ENCODE data around the gene MZT2B.
A peak's percentile ranks its signal among the peaks of the same experiment; 100 is the strongest.
"Not testable (repeated sequence)": the region's sequence is repeated elsewhere in the genome, so short reads cannot be mapped to it uniquely, and the experiment has no call there.

Gene MZT2B

DNA sequence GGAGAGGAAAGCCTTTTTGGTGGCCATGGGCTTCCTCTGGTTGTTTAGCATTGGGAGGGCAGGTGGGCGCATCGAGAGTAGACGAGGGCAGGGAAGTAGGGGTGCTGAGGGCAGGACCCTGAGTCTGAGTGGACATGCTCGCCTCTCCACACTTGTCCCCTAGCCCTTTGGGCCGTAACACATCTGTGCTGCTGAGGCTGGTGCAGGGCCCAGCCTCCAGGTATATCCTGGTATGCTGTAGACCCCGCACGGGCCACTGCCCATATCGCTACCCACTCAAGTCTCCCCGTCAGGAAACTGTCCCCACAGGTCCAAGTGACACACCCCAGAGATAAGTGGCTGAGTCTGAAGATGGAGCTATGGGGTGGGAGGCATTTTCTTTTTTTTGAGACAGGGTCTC, 23.4 kb upstream of the MZT2B start:
- H3K4me3 ChIP-seq (ENCODE audit: low read depth, low read length) = no peak overlapping the region
- TF ChIP-seq, protein P1, sequence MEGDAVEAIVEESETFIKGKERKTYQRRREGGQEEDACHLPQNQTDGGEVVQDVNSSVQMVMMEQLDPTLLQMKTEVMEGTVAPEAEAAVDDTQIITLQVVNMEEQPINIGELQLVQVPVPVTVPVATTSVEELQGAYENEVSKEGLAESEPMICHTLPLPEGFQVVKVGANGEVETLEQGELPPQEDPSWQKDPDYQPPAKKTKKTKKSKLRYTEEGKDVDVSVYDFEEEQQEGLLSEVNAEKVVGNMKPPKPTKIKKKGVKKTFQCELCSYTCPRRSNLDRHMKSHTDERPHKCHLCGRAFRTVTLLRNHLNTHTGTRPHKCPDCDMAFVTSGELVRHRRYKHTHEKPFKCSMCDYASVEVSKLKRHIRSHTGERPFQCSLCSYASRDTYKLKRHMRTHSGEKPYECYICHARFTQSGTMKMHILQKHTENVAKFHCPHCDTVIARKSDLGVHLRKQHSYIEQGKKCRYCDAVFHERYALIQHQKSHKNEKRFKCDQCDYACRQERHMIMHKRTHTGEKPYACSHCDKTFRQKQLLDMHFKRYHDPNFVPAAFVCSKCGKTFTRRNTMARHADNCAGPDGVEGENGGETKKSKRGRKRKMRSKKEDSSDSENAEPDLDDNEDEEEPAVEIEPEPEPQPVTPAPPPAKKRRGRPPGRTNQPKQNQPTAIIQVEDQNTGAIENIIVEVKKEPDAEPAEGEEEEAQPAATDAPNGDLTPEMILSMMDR (IDR thresholded peaks at IDR 0.05; ENCODE audit: low read depth, low read length) = no peak

DNA sequence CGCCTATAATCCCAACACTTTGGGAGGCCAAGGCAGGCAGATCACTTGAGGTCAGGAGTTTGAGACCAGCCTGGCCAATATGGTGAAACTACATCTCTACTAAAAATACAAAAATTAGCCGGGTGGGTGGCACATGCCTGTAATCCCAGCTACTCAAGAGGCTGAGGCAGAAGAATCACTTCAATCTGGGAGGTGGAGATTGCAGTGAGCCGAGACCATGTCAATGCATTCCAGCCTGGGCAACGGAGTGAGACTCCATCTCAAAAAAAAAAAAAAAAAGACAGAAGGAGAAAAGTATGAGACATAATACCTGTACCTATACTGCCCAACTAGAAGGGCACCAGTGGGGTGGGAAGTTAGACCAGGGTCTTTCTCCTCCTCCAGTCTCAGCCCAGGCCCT, 22.7 kb upstream of the MZT2B start:
- not testable (repeated sequence) for H3K4me3 ChIP-seq (ENCODE audit: low read depth, low read length)

DNA sequence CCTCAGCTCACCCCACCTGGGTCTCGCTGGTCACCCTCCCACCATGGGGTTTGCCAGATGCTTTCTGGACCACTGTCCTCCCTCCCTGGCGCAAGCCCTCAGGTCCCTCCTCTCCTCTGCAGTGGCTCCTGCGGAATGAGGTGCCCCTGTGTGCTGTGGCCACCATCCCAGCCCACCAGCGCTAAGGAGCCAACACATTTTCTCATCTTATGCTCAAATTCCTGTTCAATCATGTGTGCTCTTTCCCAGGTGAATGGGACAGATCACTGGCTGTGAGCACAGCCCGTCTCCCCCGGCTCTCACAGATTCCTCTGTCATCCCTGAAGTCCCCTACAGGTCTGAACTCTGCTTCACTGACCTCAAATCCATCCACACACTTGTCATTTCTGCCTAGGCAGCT, 21.9 kb upstream of the MZT2B start:
- H3K4me3 ChIP-seq (ENCODE audit: low read depth, low read length) = no peak overlapping the region
- TF ChIP-seq, protein P1 (IDR thresholded peaks at IDR 0.05; ENCODE audit: low read depth, low read length) = no peak

DNA sequence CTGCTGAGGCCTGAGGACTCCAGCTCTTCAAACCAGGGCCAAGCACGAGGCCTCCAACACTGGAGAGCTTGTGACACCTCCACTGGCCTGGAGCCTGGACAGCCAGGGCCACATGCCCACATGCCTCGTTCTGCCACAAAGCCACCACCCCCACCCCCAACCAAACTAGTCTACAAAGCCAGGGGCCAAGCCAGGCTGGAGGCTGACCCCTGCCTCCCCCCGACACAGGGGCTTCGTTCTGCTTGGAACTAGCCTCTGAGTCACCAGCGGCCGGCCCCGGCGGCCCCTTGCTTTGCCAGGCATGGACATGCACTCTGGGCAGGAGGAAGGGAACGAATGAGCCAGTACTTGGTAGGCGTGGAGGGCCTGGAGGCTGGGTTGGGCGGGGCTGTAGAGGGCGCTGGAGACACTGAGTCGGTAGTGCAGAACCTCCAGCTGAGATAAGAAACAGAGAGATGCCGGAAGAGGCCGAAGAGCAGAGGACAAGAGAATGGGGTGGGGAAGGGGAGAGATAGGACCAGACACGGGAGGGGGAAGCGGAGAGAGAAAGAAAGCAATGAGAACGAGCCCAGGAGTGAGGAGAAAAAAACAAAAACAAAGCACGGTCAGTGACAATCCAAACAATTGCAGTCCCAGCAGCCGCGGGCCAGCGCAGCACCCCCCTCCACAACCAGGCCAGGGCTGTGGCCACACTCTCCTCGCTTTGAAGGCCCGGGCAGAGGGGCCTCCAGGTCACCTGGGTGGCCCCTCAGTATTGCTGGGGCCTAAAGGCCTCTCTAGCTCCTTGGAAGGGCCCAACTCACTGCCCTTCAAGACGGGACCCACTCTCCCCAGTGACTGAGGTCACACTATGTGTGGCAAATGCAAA, 21.0 kb upstream of the MZT2B start:
- H3K4me3 ChIP-seq (ENCODE audit: low read depth, low read length) = not testable (repeated sequence)

DNA sequence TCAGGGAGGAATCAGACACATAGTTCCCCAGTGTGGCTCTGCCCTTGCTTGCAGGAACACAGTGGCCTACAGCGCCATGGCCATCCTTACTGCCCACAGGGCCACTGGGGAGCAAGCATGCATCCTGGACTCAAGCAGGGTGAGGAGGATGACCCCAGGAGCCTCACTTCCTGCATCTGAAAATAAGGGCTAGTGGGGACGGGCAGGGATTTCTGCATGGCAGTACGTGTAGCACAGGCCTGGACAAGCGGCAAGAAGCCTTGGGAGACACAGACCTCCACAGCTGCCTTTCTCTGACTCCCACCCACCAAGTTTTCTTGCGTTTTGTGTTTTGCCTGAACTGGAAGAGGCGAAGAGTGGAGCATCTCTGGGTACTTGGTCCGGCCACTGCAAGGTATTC, 19.6 kb upstream of the MZT2B start:
- not testable (repeated sequence) for H3K4me3 ChIP-seq (ENCODE audit: low read depth, low read length)

DNA sequence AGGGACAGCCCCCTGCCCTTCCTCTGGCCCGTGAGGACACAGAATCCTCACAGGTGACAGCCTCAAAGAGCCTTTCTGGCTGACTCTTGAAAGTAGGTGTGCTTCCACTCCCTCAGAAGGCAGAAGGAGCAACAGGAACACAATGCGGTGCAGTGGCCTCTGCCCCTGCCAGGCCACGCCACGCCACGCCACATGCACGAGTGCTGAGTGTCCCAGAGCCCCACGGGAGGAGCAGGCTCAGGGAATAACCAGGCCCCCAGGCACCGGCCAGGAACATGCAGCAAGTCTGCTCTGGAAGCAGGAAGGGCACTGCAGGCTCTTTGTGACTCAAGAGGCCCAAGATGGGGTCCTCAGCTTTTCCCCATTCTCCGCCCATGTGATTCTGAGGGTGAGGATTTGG, 19.1 kb upstream of the MZT2B start:
- TF ChIP-seq, protein P1 (IDR thresholded peaks at IDR 0.05; ENCODE audit: low read depth, low read length) = no peak
- H3K4me3 ChIP-seq (ENCODE audit: low read depth, low read length) = no peak overlapping the region

DNA sequence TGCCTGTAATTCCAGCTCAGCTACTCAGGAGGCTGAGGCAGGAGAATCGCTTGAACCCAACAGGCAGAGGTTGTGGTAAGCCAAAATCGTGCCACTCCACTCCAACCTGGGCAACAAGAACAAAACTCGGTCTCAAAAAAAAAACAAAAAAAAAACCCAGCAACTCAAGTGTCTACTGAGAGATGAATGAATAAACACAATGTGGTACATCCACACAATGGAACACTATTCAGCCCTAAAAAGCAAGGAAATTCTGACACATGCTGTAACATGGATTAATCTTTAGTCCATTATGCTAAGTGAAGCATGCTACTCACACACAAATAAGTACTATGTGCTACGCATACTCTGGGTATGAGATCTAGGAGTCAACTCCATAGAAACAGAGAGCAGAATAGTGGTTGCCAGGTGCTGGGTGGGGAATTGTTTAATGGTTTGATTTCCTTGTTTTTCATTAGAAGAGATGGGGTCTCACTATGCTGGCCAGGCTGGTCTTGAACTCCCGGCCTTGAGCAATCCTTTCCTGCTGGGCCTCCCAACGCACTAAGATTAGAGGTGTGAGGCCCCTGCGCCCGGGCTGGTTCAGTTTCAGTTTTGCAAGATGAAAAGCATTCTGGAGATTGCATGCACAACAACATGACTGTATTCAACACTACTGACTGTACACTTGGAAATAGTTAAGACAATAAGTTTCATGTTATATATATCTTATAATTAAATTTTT, 16.6 kb upstream of the MZT2B start:
- TF ChIP-seq, protein P1 (IDR thresholded peaks at IDR 0.05; ENCODE audit: low read depth, low read length) = no peak
- no peak overlapping the region for H3K4me3 ChIP-seq (ENCODE audit: low read depth, low read length)

DNA sequence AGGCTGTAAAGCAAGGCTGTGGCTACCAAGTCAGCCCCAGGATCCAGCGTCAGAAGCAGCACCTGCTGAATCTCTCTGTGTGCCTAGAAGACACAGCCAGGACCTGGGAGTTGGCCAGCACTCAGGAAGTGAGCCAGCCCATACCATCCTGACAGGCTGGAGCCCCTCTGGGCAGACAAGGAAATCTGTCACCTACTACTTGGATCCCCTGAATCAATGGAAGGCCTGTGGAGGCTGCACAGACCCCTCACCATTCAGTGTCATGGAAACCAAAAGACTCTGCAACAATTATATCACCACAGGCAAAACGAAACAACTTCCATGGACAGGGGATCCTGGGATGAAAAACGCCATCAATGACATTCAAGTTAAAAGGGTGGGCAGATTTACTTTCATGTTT, 15.5 kb upstream of the MZT2B start:
- not testable (repeated sequence) for H3K4me3 ChIP-seq (ENCODE audit: low read depth, low read length)

DNA sequence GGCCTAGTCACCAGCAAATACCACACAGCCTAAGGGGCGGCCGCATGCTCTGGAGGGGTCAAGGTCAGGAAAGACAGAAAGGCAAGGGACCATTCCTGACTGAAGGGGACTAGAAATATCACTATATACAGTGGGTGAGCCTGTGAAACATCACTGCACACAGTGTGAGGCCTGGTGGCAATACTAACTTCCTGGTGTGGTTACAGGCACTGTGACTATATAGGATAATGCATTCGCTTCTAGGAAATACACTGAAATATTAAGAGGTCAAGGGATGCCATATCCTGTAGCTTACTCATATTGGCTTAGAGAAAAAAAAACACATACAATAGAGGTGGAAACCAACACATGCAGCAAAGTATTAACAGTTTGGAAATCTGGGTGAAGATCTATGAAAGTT, 12.9 kb upstream of the MZT2B start:
- H3K4me3 ChIP-seq (ENCODE audit: low read depth, low read length) = not testable (repeated sequence)

DNA sequence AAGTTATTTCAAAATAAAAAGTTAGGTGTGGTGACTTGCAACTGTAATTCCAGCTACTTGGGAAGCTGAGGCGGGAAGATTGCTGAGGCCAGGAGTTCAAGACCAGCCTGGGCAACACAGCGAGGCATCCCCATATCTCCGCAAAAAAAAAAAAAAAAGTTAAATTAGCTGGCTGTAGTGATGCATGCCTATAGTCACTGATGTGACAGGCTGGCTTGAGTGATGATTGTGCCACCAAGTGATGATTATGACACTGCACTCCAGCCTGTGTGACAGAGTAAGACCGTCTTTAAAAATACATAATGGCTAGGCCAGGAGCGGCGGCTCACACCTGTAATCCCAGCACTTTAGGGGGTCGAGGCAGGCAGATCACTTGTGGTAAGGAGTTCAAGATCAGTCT, 12.2 kb upstream of the MZT2B start:
- H3K4me3 ChIP-seq (ENCODE audit: low read depth, low read length) = no peak overlapping the region
- TF ChIP-seq, protein P1 (IDR thresholded peaks at IDR 0.05; ENCODE audit: low read depth, low read length) = no peak

DNA sequence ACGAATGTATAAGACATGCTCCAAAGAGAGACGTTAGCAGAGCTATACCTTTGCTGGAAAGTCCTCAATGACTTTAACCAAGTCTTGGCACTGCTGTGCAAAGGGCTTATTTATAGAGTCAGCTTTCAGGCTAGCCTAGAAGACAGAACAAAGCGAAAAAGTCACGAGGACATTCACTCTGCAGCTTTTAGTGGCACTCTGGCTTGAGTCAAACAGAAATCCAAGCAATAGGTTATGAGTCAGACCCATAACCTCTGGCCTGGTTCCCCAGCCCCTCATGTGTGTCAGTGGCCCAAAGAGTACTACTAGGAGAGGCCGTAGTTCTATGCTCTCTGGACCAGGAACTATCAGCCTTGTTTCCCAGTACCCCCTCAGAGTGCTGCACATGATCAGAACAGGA, 7.2 kb upstream of the MZT2B start:
- H3K4me3 ChIP-seq (ENCODE audit: low read depth, low read length) = not testable (repeated sequence)

DNA sequence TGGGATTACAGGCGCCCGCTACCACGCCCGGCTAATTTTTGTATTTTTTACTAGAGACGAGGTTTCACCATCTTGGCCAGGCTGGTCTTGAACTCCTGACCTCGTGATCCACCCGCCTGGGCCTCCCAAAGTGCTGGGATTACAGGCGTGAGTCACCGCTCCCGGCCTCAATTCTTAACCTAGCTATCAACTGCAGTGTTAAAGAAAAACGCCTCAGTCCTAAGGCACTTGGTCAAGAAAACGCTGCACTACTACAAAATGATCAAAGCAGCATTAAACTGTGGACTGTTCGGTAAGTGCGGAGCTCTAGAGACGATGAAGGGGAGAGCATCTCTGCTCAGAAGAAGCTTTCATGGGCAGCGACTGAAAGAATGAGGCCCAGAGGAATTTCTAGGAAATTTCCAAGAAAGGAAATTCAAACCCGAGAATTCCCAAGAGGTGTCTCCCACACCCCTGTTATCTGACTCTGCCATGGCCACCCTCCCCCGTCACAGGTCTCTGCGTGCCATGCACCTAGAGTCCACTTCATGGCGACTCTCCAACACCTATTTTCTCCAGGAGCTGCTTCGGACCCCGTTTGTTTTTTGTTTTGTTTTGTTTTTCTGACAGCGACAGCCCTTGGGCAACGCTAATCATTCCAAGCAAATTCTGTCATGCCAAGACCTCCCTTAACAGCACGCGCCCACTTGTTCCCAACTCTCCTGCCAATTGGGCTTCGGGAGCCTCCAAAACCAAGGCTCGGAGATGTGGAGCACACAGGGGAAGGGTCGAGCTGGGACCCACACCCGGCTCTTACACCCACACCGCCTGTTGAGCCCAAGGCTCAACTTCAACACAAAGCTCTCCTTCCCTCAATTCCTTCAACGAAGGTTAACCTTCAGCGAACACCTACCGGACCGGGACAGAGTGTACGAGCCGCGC, 1.4 kb upstream of the MZT2B start:
- peak overlapping the region; percentile 94 for H3K4me3 ChIP-seq (ENCODE audit: low read depth, low read length)

All from WI38 (cell line).